ENCODE data around the gene RPS16.
A peak's percentile ranks its signal among the peaks of the same experiment; 100 is the strongest.

RPS16 gene

DNA sequence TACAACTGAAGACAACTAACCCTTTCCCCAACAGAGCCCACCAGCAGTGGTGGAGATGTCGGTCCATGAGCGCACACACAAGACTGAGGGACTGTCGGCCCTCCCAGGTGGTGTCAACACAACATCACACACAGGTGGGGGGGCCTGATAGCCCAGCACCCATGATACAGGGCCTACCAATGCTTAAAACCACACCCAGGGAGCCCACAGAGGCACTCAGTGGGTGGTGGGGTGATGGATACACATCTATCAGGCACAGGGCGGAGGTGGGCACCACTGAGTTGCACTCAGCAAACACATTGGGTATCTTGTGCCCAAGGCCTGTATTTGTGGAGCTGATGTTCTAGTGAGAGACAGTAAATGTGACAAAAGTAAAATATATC, 36.1 kb downstream of the RPS16 start:
- in situ Hi-C loops (cut with HindIII; ENCODE audit: low pct_ligation_motif_present, low pct_unique_long_range_greater_than_20kb, low sequenced_read_pairs), result no loop called here
- no peak for DNase-seq

DNA sequence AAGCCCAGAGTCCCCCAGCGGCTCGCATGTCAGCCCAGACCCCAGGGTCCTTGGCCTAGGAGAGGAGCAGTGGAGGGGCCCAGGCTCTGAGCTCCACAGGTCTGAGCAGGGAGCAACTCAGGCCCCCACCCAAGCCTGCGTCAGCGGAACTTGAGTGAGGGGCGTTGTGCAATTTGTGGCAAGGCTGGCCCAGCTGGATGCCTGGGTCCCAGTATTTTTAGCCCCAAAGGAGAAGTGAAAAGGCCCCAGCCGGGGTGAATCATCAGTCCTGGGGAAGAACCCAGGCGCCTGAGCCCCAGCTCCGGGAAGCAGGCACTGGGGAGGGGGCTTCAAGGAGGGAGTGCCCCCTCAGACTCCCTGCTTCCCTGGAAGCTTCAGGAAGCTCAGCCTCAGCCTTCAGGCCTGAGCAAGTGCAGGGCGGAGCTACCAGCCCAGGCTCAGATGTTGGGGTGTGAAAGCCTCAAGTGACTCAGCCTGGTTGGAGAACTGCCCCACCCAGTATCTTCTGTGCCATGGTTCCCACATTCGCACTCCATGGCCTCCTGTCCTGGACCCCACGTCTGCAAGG, 37.4 kb downstream of the RPS16 start:
- peak; percentile 50 for DNase-seq
- in situ Hi-C loops (cut with HindIII; ENCODE audit: low pct_ligation_motif_present, low pct_unique_long_range_greater_than_20kb, low sequenced_read_pairs), result no loop called here

GRCh38 chr19:39397360-39398296, 38.1 kb downstream of the RPS16 start:
- in situ Hi-C loops (cut with HindIII; ENCODE audit: low pct_ligation_motif_present, low pct_unique_long_range_greater_than_20kb, low sequenced_read_pairs), result no loop called here

GRCh38 chr19:39390751-39391437, 44.9 kb downstream of the RPS16 start, which contains the start of the genes MED29 and PAF1:
Gene MED29, plus strand, starts transcription at chr19:39391378. Its CDS starts 45 bp downstream, at chr19:39391423.
Gene PAF1, minus strand, starts transcription at chr19:39391106. Its CDS starts 242 bp downstream, at chr19:39390864.
- peak; percentile 98 for DNase-seq
- in situ Hi-C loops (cut with HindIII; ENCODE audit: low pct_ligation_motif_present, low pct_unique_long_range_greater_than_20kb, low sequenced_read_pairs), result no loop called here

More at GRCh38 chr19:39397360-39398296, 38.1 kb downstream of the RPS16 start:
- DNase-seq, result peak; percentile 78

DNA sequence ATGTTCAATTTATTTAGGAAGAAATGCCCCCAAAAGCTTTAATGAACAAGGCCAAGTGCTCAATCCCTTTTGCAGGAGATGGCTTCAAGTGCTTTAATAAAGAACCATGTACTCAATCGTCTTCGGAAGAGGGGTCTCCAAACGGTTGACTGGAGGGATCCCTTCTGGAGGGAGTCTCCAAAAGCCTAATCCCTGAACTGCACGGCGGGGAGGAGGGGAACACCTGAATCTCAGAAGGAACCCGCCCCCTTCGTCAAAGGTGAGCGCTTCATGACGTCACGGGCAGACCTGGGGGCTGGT, 45.3 kb downstream of the RPS16 start:
- in situ Hi-C loops (cut with HindIII; ENCODE audit: low pct_ligation_motif_present, low pct_unique_long_range_greater_than_20kb, low sequenced_read_pairs), result no loop called here
- DNase-seq, result peak; percentile 50

- in situ Hi-C loops (cut with HindIII; ENCODE audit: low pct_ligation_motif_present, low pct_unique_long_range_greater_than_20kb, low sequenced_read_pairs), result no loop called here
- DNase-seq, result no peak
Measured at GRCh38 chr19:39389631-39390414, 45.9 kb downstream of the RPS16 start.

DNA sequence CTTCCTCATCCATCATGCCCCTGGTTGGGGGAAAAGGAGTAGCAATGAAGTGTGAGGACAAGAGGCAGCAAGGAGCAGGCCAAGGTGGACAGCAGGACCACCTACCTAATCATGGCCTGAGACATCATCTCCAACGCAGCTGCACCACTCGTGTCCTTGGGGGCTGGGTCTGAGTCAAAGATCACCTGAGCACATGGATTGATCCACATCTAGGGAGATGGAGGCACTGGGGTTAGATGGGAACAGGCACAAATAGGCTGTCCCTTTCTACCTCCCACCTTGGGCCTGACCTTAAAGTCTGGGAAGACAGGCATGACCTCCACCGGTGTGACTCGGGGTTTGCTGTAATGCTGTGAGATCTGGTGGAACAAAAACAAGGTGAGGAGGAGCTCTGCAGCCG, 47.1 kb downstream of the RPS16 start:
- in situ Hi-C loops (cut with HindIII; ENCODE audit: low pct_ligation_motif_present, low pct_unique_long_range_greater_than_20kb, low sequenced_read_pairs), result no loop called here
- DNase-seq, result no peak

DNA sequence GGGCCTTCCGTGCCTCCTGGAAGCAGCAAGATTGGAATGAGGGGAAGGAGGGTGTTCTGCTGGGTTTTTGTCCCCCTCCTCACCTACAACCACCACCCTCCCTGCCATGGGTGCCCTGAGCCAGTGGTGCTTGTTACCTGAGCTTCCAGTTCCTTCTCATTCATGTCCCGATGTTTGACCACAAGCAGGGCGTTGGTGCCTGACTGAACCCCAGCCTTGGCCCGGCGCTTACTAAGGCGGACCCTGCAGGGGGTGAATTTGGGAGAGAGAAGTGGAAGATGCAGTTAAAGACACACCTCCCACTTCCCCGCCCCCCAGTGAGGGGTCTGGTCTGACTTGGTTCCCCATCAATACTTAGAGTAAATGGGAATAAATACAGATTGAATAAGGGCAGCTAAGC, 49.2 kb downstream of the RPS16 start:
- in situ Hi-C loops (cut with HindIII; ENCODE audit: low pct_ligation_motif_present, low pct_unique_long_range_greater_than_20kb, low sequenced_read_pairs), result no loop called here
- no peak for DNase-seq

DNA sequence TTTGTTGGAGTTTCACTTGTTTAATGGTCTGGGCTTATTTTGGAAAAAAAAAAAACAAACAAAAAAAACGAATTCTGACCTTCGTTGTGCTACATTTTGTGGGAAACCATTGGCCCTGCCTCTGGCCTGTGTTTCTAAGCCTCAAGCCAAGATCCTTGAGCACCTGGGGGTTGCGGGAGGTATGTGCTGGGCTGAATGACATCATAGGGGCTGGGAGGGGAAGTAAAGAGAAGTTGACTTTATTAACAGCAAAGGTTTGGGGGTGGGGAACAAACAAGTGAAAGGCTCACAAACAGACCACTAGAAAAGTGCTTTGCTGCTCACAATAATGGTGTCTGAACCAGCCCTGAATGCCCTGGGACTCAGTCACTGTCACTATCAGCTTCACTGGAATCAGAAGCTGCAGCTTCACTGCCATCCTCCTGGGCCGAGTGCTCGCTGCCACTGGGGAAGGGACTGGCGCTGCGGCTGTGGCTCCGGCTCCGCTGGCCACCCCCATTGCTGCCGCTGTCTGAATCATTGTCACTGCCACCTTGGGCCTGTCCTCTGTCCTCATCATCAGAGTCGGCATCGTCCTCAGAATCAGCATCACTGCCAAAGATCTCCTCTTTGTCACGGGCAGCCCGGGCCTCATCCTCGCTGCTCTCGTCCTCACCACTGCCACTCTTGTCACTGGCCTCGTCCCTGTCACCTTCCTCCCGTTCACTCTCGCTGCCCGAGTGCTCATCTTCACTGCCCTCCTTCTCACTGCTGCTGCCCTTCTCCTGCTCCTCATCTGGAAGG, 49.9 kb downstream of the RPS16 start:
- no peak for DNase-seq
- in situ Hi-C loops (cut with HindIII; ENCODE audit: low pct_ligation_motif_present, low pct_unique_long_range_greater_than_20kb, low sequenced_read_pairs), result no loop called here

DNA sequence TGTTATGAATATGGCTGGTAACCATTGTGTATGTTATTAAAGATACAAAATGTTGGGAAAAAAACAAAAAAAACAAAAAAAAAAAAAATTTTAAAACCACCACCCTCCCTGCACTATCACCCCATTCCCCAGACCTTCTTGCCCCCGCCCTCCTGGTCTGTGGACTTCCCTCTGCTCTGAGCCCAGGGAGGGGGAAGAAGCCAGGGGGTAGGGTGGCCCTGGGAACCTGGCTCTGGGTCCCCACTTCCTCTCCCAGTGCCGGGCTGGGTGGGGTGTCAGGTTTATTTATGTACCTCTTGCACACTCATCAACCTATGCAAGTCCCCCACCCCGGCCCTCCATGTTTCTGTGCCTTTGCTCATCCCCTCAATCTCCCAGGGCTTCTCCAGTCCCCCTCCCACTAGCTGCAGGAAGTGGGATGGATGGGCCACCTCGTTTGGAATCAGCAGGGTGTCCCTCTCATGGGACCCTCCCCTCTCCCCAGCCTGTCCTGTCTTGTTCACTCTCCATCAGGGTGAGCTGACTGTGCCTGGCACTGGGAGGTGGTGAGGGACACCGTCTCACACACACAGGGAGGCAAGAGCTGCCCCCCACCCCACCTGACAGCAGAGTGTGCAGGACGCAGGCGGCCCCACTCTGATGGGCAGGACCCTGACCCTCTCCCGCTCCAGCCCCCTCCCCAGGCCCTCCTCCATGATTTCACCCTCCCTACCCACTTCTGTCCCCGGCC, 50.7 kb downstream of the RPS16 start:
- no peak for DNase-seq
- in situ Hi-C loops (cut with HindIII; ENCODE audit: low pct_ligation_motif_present, low pct_unique_long_range_greater_than_20kb, low sequenced_read_pairs), result no loop called here
